Measurements from ENCODE around the gene RCAN2.

Gene RCAN2

GRCh38 chr6:46265373-46265772 is 225.9 kb downstream of the RCAN2 start:
- in situ Hi-C loops (cut with MboI; ENCODE audit: low sequenced_read_pairs): no loop called here

GRCh38 chr6:46263707-46264086 is 227.6 kb downstream of the RCAN2 start:
- in situ Hi-C loops (cut with MboI; ENCODE audit: low sequenced_read_pairs): no loop called here

- in situ Hi-C loops (cut with MboI; ENCODE audit: low sequenced_read_pairs): no loop called here
These were observed 228.1 kb downstream of the RCAN2 start for GRCh38 chr6:46262928-46263706.

GRCh38 chr6:46258249-46258648 is 233.0 kb downstream of the RCAN2 start:
- in situ Hi-C loops (cut with MboI; ENCODE audit: low sequenced_read_pairs): no loop called here

- in situ Hi-C loops (cut with MboI; ENCODE audit: low sequenced_read_pairs): no loop called here
These were observed 235.7 kb downstream of the RCAN2 start for GRCh38 chr6:46255528-46255927.

- in situ Hi-C loops (cut with MboI; ENCODE audit: low sequenced_read_pairs): no loop called here
These were observed 236.3 kb downstream of the RCAN2 start for GRCh38 chr6:46254946-46255345.

GRCh38 chr6:46254331-46254730 is 236.9 kb downstream of the RCAN2 start:
- in situ Hi-C loops (cut with MboI; ENCODE audit: low sequenced_read_pairs): no loop called here

GRCh38 chr6:46251583-46252339 is 239.5 kb downstream of the RCAN2 start:
- in situ Hi-C loops (cut with MboI; ENCODE audit: low sequenced_read_pairs): no loop called here

GRCh38 chr6:46248143-46248542 is 243.1 kb downstream of the RCAN2 start:
- in situ Hi-C loops (cut with MboI; ENCODE audit: low sequenced_read_pairs): no loop called here

GRCh38 chr6:46246727-46247126 is 244.5 kb downstream of the RCAN2 start:
- in situ Hi-C loops (cut with MboI; ENCODE audit: low sequenced_read_pairs): no loop called here

GRCh38 chr6:46246081-46246480 is 245.2 kb downstream of the RCAN2 start:
- in situ Hi-C loops (cut with MboI; ENCODE audit: low sequenced_read_pairs): no loop called here

- in situ Hi-C loops (cut with MboI; ENCODE audit: low sequenced_read_pairs): no loop called here
These were observed 246.6 kb downstream of the RCAN2 start for GRCh38 chr6:46244670-46245069.

GRCh38 chr6:46243754-46244153 is 247.5 kb downstream of the RCAN2 start:
- in situ Hi-C loops (cut with MboI; ENCODE audit: low sequenced_read_pairs): no loop called here

- in situ Hi-C loops (cut with MboI; ENCODE audit: low sequenced_read_pairs): no loop called here
These were observed 248.3 kb downstream of the RCAN2 start for GRCh38 chr6:46242921-46243320.

GRCh38 chr6:46240866-46241565 is 250.2 kb downstream of the RCAN2 start:
- in situ Hi-C loops (cut with MboI; ENCODE audit: low sequenced_read_pairs): no loop called here

- in situ Hi-C loops (cut with MboI; ENCODE audit: low sequenced_read_pairs): no loop called here
These were observed 254.5 kb downstream of the RCAN2 start for GRCh38 chr6:46236752-46237151.

GRCh38 chr6:46235242-46235641 is 256.0 kb downstream of the RCAN2 start:
- in situ Hi-C loops (cut with MboI; ENCODE audit: low sequenced_read_pairs): no loop called here

GRCh38 chr6:46234700-46235099 is 256.5 kb downstream of the RCAN2 start:
- in situ Hi-C loops (cut with MboI; ENCODE audit: low sequenced_read_pairs): no loop called here

- in situ Hi-C loops (cut with MboI; ENCODE audit: low sequenced_read_pairs): no loop called here
These were observed 257.1 kb downstream of the RCAN2 start for GRCh38 chr6:46234156-46234556.

GRCh38 chr6:46233129-46233528 is 258.1 kb downstream of the RCAN2 start:
- in situ Hi-C loops (cut with MboI; ENCODE audit: low sequenced_read_pairs): no loop called here

- in situ Hi-C loops (cut with MboI; ENCODE audit: low sequenced_read_pairs): no loop called here
These were observed 269.0 kb downstream of the RCAN2 start for GRCh38 chr6:46222286-46222685.
